ENCODE measurements around the gene DNER.

Gene DNER

DNA sequence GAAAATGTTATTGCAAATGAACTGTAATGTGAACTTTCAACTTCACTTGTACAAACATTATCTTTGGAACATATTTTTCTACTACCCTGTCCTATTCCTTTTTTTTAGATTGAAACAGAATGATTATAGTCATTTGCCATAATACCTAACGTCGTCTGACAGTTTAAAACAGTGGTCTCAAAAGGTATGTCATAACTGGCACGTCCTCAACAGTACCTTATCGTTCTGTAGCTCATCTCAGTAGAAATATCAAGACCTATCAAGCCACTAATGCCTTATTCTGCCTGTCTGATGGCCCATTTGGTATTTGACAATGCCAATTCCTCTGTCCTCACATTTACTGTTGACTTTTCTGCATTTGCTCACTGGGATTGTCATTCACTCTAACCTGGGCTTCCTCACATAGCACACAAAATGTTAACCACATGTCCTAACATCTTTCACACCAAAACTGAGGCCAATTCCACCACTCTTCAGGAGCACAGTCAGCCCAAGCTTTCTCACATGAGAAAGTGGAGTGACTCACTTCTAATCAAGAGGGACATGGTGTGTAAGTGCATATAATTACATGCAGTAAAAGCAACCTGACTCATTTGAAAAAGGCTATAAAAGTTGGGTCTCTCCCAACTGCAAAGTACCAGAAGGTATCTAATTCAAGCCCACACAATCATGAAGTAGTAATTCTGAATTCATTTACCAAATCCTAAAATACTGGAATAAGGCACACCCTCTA lies 34.8 kb downstream of the DNER start:
- DNase-seq: no peak
- in situ Hi-C loops (cut with MboI; ENCODE audit: low pct_unique_long_range_greater_than_20kb, low sequenced_read_pairs): no loop called here

DNA sequence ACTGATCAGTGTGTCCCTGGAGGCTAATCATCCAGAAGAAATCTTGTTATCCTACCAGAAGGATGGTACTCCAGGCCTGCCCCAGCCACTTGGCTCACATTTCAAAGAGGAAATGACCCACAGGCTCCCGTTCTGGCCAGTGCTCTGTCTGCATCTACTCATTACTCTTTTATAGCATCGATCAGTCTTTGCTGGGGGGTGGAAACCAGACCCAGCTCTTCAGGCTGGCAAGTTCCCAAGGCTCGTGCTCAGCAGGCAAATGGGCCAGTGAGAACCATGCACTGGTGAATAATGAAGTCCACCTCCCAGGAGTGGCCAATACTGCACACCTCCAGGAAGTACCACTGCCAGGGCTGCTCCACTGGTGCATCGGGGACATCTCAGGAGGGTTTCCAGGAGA lies 38.8 kb downstream of the DNER start:
- in situ Hi-C loops (cut with MboI; ENCODE audit: low pct_unique_long_range_greater_than_20kb, low sequenced_read_pairs): no loop called here
- DNase-seq: no peak

- in situ Hi-C loops (cut with MboI; ENCODE audit: low pct_unique_long_range_greater_than_20kb, low sequenced_read_pairs): no loop called here
- DNase-seq: no peak
These were observed 39.4 kb downstream of the DNER start for GRCh38 chr2:229674830-229675530.

DNA sequence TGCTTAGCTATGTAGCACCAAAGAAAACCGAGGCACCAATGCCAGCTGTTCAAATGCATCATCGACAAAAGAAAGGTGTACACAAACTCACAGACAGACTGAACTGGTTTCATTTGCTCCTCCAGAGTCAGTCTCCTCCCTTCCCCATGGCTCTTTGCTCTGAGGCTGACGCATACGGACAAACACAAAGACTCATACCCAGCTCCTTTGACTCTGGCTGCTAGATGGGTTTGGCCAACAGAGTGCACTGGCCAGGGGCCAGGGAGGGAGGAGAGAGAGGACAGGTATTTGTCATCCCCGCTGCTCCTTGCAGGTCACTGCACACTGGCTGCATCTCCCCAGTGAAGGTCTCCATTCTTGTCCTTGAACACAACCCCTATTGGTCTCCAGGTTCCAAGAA lies 40.7 kb downstream of the DNER start:
- DNase-seq: no peak

GRCh38 chr2:229672021-229672420 lies 42.3 kb downstream of the DNER start:
- in situ Hi-C loops (cut with MboI; ENCODE audit: low pct_unique_long_range_greater_than_20kb, low sequenced_read_pairs): no loop called here
- DNase-seq: no peak

More for the DNA sequence above, 40.7 kb downstream of the DNER start:
- in situ Hi-C loops (cut with MboI; ENCODE audit: low pct_unique_long_range_greater_than_20kb, low sequenced_read_pairs): no loop called here

DNA sequence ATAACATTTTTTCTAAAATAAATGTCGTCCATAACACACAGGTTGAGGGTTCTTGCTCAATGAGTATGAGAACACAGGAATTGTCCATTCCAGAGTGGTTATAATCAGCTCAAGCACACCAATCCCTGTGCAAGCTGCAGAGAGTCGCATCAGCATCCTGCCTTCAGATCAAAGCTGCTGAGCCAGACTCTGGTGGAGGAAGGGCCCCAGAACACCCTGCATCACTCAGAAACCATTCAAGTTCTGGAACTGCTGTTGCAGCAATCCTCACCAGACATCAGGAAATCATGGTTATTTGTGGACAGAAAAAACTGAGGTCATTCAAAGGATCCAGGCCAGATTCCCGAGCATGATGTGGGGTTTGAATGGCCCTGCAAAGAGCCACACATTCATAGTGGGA lies 44.5 kb downstream of the DNER start:
- DNase-seq: no peak
- in situ Hi-C loops (cut with MboI; ENCODE audit: low pct_unique_long_range_greater_than_20kb, low sequenced_read_pairs): no loop called here

DNA sequence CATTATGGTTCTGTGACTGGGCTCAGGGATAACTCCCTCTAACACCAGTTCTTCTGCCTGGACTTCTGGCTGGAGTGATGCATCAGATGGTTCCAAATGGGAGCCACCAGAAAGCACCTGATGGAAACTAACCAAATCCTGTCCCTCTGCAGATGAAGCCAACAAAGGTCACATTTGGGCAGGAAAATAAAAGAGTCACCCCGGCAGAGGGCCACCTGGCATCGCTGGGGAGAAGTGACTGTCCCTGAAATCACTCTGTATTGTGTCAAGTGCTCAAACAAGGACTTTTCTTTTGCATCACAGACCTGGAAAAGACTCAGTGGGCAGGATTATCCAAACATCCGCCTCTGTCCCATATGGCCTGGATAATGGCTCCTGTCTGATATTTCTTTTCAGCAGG lies 47.5 kb downstream of the DNER start:
- in situ Hi-C loops (cut with MboI; ENCODE audit: low pct_unique_long_range_greater_than_20kb, low sequenced_read_pairs): no loop called here
- DNase-seq: no peak

DNA sequence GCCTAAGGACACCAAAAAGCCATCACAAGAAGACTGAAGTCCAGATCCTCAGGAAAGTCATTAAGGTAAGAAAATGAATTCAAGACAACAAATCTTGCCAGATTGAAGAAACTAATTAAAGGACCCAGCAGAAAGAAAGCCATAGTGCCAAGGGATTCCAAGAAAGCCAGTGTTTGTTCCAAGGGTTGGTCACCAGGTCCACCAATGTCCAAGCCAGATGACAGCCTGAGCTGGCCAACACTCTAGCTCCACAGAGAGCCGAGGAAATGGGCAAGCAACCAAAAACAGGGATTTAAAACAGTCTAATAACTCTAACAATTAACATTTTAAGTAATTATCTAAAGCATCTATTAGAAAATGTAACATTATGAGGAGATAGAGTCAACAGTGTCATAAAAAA lies 49.2 kb downstream of the DNER start:
- in situ Hi-C loops (cut with MboI; ENCODE audit: low pct_unique_long_range_greater_than_20kb, low sequenced_read_pairs): no loop called here
- no peak for DNase-seq

- in situ Hi-C loops (cut with MboI; ENCODE audit: low pct_unique_long_range_greater_than_20kb, low sequenced_read_pairs): no loop called here
- DNase-seq: no peak
These were observed 52.9 kb downstream of the DNER start for GRCh38 chr2:229661478-229661877.

- no peak for DNase-seq
- in situ Hi-C loops (cut with MboI; ENCODE audit: low pct_unique_long_range_greater_than_20kb, low sequenced_read_pairs): no loop called here
These were observed 53.4 kb downstream of the DNER start for GRCh38 chr2:229660951-229661350.

- in situ Hi-C loops (cut with MboI; ENCODE audit: low pct_unique_long_range_greater_than_20kb, low sequenced_read_pairs): no loop called here
- no peak for DNase-seq
These were observed 54.0 kb downstream of the DNER start for GRCh38 chr2:229660391-229660790.

GRCh38 chr2:229658004-229658403 lies 56.4 kb downstream of the DNER start:
- in situ Hi-C loops (cut with MboI; ENCODE audit: low pct_unique_long_range_greater_than_20kb, low sequenced_read_pairs): no loop called here
- DNase-seq: no peak

DNA sequence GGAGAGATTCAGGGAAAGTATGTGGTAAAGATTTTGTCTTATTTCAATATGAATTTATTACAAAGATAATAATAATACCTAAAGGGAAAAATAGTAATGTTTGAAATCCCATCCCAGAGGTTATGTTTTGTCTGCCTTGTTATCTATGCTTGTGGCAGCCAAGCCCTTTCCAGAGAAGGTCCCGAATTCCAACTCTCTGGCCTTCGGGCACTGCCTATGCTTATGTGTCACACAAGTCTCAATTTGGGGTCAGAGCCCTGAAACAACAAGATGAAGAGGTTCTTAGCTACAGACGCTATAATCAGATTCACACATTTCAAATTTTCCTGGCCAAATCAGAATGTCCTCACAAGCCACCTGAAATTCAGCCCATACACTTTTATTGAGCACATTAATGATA lies 59.9 kb downstream of the DNER start:
- DNase-seq: no peak
- in situ Hi-C loops (cut with MboI; ENCODE audit: low pct_unique_long_range_greater_than_20kb, low sequenced_read_pairs): no loop called here

DNA sequence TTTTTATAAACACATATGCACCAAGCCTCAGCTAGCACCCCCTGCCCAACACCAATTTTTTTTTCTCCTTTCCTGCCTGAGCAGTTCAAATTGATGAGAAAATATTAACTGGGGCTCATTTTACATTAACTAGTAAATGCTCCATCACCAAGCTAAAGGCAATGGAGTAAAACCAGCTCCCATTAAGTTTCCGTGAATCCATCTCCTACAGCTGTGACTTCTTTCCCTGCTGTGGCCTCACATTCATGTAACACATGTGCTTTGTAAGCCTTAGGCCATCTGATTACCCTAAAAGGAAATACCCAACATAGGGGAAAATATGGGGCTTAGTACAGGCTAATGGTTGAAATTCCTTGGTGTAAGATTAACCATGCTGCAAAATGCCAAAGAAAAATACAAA lies 60.8 kb downstream of the DNER start:
- in situ Hi-C loops (cut with MboI; ENCODE audit: low pct_unique_long_range_greater_than_20kb, low sequenced_read_pairs): no loop called here

GRCh38 chr2:229652796-229653195 lies 61.6 kb downstream of the DNER start:
- in situ Hi-C loops (cut with MboI; ENCODE audit: low pct_unique_long_range_greater_than_20kb, low sequenced_read_pairs): no loop called here
- DNase-seq: no peak

More for the DNA sequence above, 60.8 kb downstream of the DNER start:
- no peak for DNase-seq

GRCh38 chr2:229650901-229651300 lies 63.5 kb downstream of the DNER start:
- DNase-seq: no peak
- in situ Hi-C loops (cut with MboI; ENCODE audit: low pct_unique_long_range_greater_than_20kb, low sequenced_read_pairs): no loop called here

GRCh38 chr2:229650059-229650458 lies 64.3 kb downstream of the DNER start:
- DNase-seq: no peak
- in situ Hi-C loops (cut with MboI; ENCODE audit: low pct_unique_long_range_greater_than_20kb, low sequenced_read_pairs): no loop called here

DNA sequence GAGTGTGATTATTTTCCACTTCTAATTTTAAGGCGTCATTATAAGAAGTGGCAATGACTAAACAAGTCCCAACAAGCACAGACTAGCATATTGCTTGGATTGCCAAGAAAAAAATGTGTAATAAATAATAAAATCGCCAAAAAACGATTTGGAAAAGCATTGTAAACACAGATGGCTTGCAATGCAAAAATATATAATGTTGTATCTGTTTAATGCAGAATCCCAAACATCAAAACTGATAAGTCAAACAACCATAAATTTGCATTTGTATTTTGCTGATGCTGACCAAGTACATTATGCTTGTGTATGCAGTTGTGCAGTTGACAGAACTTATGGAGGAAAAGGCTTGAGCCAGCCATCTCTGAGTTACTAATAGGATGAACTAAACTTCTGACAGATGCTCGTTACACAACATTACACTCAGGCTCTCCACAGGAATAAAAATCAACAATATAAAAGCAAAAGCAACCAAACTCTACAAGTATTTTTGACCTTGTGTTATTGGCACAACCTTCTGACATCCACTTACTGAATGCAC lies 68.1 kb downstream of the DNER start:
- in situ Hi-C loops (cut with MboI; ENCODE audit: low pct_unique_long_range_greater_than_20kb, low sequenced_read_pairs): no loop called here
- no peak for DNase-seq

GRCh38 chr2:229642371-229642770 lies 72.0 kb downstream of the DNER start:
- DNase-seq: no peak
- in situ Hi-C loops (cut with MboI; ENCODE audit: low pct_unique_long_range_greater_than_20kb, low sequenced_read_pairs): no loop called here

DNA sequence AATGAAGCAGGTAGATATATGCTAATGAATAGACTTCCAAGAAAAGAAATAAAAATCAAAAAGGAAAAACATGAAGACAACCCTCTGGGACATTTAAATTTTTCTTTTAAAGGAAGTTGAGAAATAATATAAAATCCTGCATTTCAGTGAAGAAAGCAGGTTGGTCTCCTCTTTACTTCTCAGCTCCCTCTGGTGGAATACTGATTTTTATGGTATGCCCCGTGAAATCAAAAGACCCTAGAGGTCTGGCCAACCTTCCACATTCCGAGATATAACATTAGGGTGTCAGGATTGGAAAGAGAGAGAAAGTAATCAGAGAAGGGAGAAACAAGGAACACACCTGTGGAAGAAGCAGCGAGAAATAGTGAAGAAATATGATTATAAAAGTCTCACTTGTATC lies 72.7 kb downstream of the DNER start:
- in situ Hi-C loops (cut with MboI; ENCODE audit: low pct_unique_long_range_greater_than_20kb, low sequenced_read_pairs): no loop called here
- no peak for DNase-seq

DNA sequence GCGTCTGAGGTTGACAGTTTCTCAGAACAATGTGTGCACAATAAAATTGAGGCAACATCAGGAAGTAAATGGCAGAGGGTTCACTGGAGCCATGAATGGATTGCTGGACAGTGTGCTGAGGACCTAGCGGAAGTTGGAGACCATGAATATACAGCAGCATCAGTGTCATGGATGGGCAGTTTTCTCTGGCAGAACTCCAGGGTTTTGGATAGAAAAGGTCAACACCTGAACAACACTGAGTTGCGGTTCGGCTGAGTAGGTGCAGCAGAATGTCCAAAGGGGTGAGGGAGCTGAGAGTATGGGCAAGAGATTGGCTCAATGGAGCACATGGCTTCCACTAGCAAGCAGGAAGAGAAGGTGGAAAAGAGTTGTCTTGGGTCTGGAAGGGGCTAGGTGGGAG lies 73.7 kb downstream of the DNER start:
- DNase-seq: no peak
- in situ Hi-C loops (cut with MboI; ENCODE audit: low pct_unique_long_range_greater_than_20kb, low sequenced_read_pairs): no loop called here

All from KBM-7 (cell line).